Left lobe of liver (tissue), 2 donors: ENCODE data around the gene ARID5B. TPM values are rescaled to one million over a fixed set of nuclear protein-coding genes. Genes with fewer than 3 reads are reported as not detected.

ENCODE experiments used
- ATAC-seq: fragments of 200-7000 bp; cut with Tn5 transposase; one replicate; pipeline ENCODE4 v1.9.1; 2020; ENCODE audit warnings: mild to moderate bottlenecking, moderate library complexity
- DNase-seq: peaks from one replicate; pipeline ENCODE4 v3.0.0-alpha.2; 2020; ENCODE audit warnings: low spot score
- total RNA-seq: library from RNA; stranded (reverse); gene quantifications from one replicate; pipeline ENCODE4 v1.2.1, GENCODE V29; 2021
- donor health status: DM: no; HTN: no; CAD: no; lungs with moderate emphysema.
- donor health status: DM: no; HTN: yes; CAD: no.

ARID5B gene
- total RNA-seq, 1 donor from 2014 or later, result 3.8 TPM

GRCh38 chr10:62083412-62084267 lies 182.1 kb downstream of the ARID5B start:
- DNase-seq (no peak), ATAC-seq (no peak)

GRCh38 chr10:62084451-62084850 lies 183.0 kb downstream of the ARID5B start:
- no peak for ATAC-seq
- no peak for DNase-seq

- ATAC-seq, result no peak
- DNase-seq, result no peak
Measured at GRCh38 chr10:62085404-62085803, 183.9 kb downstream of the ARID5B start.

- no peak for ATAC-seq
- no peak for DNase-seq
Measured at GRCh38 chr10:62085821-62086220, 184.3 kb downstream of the ARID5B start.

GRCh38 chr10:62087329-62087728 lies 185.8 kb downstream of the ARID5B start:
- ATAC-seq, result no peak
- no peak for DNase-seq

GRCh38 chr10:62088786-62089185 lies 187.3 kb downstream of the ARID5B start:
- ATAC-seq, result no peak
- DNase-seq, result no peak

- DNase-seq, result no peak
- ATAC-seq, result no peak
Measured at GRCh38 chr10:62092301-62093030, 191.0 kb downstream of the ARID5B start.

- no peak for ATAC-seq
- no peak for DNase-seq
Measured at GRCh38 chr10:62093863-62094291, 192.4 kb downstream of the ARID5B start.

- ATAC-seq (peak; percentile 65), DNase-seq (no peak)
Measured at GRCh38 chr10:62095181-62096122, 194.0 kb downstream of the ARID5B start.

- DNase-seq, result no peak
- ATAC-seq, result no peak
Measured at GRCh38 chr10:62096256-62096933, 194.9 kb downstream of the ARID5B start.

- DNase-seq (no peak), ATAC-seq (no peak)
Measured at GRCh38 chr10:62098278-62099121, 197.0 kb downstream of the ARID5B start.

- DNase-seq (no peak), ATAC-seq (no peak)
Measured at GRCh38 chr10:62099299-62099698, 197.8 kb downstream of the ARID5B start.

- no peak for DNase-seq
- no peak for ATAC-seq
Measured at GRCh38 chr10:62103857-62104256, 202.4 kb downstream of the ARID5B start.

GRCh38 chr10:62106929-62107519 lies 205.5 kb downstream of the ARID5B start:
- DNase-seq (no peak), ATAC-seq (no peak)

- no peak for DNase-seq
Measured at GRCh38 chr10:62108759-62109586, 207.5 kb downstream of the ARID5B start.

GRCh38 chr10:62109587-62110293 lies 208.2 kb downstream of the ARID5B start:
- DNase-seq (no peak), ATAC-seq (no peak)

More at GRCh38 chr10:62108759-62109586, 207.5 kb downstream of the ARID5B start:
- no peak for ATAC-seq

- no peak for DNase-seq
- no peak for ATAC-seq
Measured at GRCh38 chr10:62112300-62112699, 210.8 kb downstream of the ARID5B start.
